K562 (cell line): ENCODE results near the gene USP35. TPM values are rescaled to one million over a fixed set of nuclear protein-coding genes. Genes with fewer than 3 reads are reported as not detected.
A peak's percentile ranks its signal among the peaks of the same experiment; 100 is the strongest.

Source experiments
- ATAC-seq: fragments of 200-7000 bp; cut with Tn5 transposase; 3 replicates; pipeline ENCODE4 v1.9.1; 2020; ENCODE audit warnings: moderate library complexity
- BruUV-seq: library from RNA; stranded (reverse); fragments of 400-500 nt; replicated peaks from 2 replicates; lab custom pipeline; 2021; lab: Mats Ljungman, UMichigan
- CTCF ChIA-PET: fragments of 300-600 bp; formaldehyde crosslinking; extraction: SDS; loops from one replicate; lab custom pipeline; 2021; ENCODE audit warnings: low intra/inter-chr PET ratio; lab: Yijun Ruan, JAX
- POLR2A ChIA-PET: fragments of 300-600, 350-650 bp; sonication (Branson Sonifier 250); formaldehyde crosslinking; extraction: SDS; loops from one replicate; lab custom pipeline; 2021; ENCODE audit warnings: antibody characterized with exemption, inconsistent platforms; lab: Yijun Ruan, JAX
- DNase-seq, 4 experiments: peaks; one replicate each; pipeline versions ENCODE4 v3.0.0 to v3.0.0-alpha.2; 2011 to 2018; ENCODE audit warnings: low spot score in 3 of 4, mixed read lengths in 3 of 4; ENCODE audit errors: extremely low read depth in 1 of 4
- FAIRE-seq: peaks from 2 replicates; lab custom pipeline; 2011; peaks lifted over from hg19 to GRCh38; lab: Jason Lieb, UNC
- H2AFZ ChIP-seq: 2 replicates; pipeline ENCODE4 v1.6.0; 2011; ENCODE audit warnings: low read depth, low read length, control low read depth, inconsistent platforms
- H3K27ac ChIP-seq: fragments of 200-600 bp; 3 replicates; pipeline ENCODE4 v1.8.0; 2011; ENCODE audit warnings: low read depth, mild to moderate bottlenecking, control low read depth, inconsistent platforms, low read length, moderate library complexity, mixed read lengths; ENCODE audit errors: extremely low read depth
- H3K27me3 ChIP-seq, 2 experiments: fragments of 300-600 bp in 1 of 2; 2 replicates in 1 of 2; 3 replicates in 1 of 2; pipeline versions ENCODE4 v1.6.0 to v1.8.0; 2011; ENCODE audit warnings: inconsistent platforms in 2 of 2, low read length in 2 of 2, mild to moderate bottlenecking in 1 of 2, mixed read lengths in 1 of 2, moderate library complexity in 1 of 2; ENCODE audit not compliant: control insufficient read depth in 2 of 2, insufficient read depth in 2 of 2
- H3K36me3 ChIP-seq: fragments of 300-600 bp; 3 replicates; pipeline ENCODE4 v1.8.0; 2011; ENCODE audit warnings: mild to moderate bottlenecking, low read length, inconsistent platforms; ENCODE audit not compliant: control insufficient read depth, insufficient read depth
- H3K4me1 ChIP-seq, 2 experiments: fragments of 200-600 bp in 1 of 2; replicated peaks in 1 of 2; 2 replicates in 1 of 2; 3 replicates in 1 of 2; pipeline versions ENCODE4 v1.5.1 to v1.8.0; 2011; ENCODE audit warnings: inconsistent platforms in 2 of 2, low read length in 2 of 2, mild to moderate bottlenecking in 1 of 2, mixed read lengths in 1 of 2, moderate library complexity in 1 of 2; ENCODE audit not compliant: control insufficient read depth in 2 of 2, insufficient read depth in 2 of 2
- H3K4me2 ChIP-seq: 2 replicates; pipeline ENCODE4 v1.6.1; 2011; ENCODE audit warnings: low read length, control low read depth, inconsistent platforms, mixed read lengths; ENCODE audit not compliant: insufficient read depth
- H3K4me3 ChIP-seq: fragments of 200-600 bp; sonication (generic), shearing (Covaris generic); 2 replicates; pipeline ENCODE4 v1.5.1; 2016; ENCODE audit warnings: control low read depth, inconsistent platforms
- H3K79me2 ChIP-seq: fragments of 200-600 bp; 3 replicates; pipeline ENCODE4 v1.8.0; 2011; ENCODE audit warnings: low read length, inconsistent platforms; ENCODE audit not compliant: control insufficient read depth, insufficient read depth
- H3K9ac ChIP-seq, 2 experiments: 2 replicates each; pipeline versions ENCODE4 v1.6.0 to v1.6.1; 2011; ENCODE audit warnings: low read depth in 2 of 2, low read length in 2 of 2, control low read depth in 1 of 2, inconsistent platforms in 1 of 2, mild to moderate bottlenecking in 1 of 2, mixed read lengths in 1 of 2; ENCODE audit not compliant: insufficient read depth in 1 of 2
- H3K9me1 ChIP-seq: one replicate; pipeline ENCODE4 v1.6.0; 2011; ENCODE audit warnings: inconsistent platforms, mild to moderate bottlenecking, low read length, moderate library complexity; ENCODE audit not compliant: control insufficient read depth, insufficient read depth
- H3K9me3 ChIP-seq: replicated peaks from 2 replicates; pipeline ENCODE4 v1.5.1; 2011; ENCODE audit warnings: low read depth, low read length, inconsistent platforms; ENCODE audit not compliant: control insufficient read depth, insufficient read depth
- H4K20me1 ChIP-seq: replicated peaks from 2 replicates; pipeline ENCODE4 v1.6.1; 2011; ENCODE audit warnings: low read length, inconsistent platforms, mixed read lengths; ENCODE audit not compliant: control insufficient read depth, insufficient read depth
- ADNP ChIP-seq: fragments of 200-800 bp; sonication (Bioruptor generic); IDR thresholded peaks from 2 replicates; pipeline ENCODE4 v1.6.1; 2016; ENCODE audit warnings: missing genetic modification characterization, missing compliant biosample characterization
- BCOR ChIP-seq: fragments of 450-650 bp; IDR thresholded peaks from 2 replicates; pipeline ENCODE4 v1.6.1; 2016
- CBFA2T2 ChIP-seq: fragments of 450-650 bp; conservative IDR thresholded peaks from 2 replicates; pipeline ENCODE4 v1.6.1; 2017; ENCODE audit warnings: mild to moderate bottlenecking
- KDM1A ChIP-seq, 2 experiments: fragments of 450-650 bp; IDR thresholded peaks; 2 replicates each; pipeline ENCODE4 v1.6.1; 2016; ENCODE audit warnings: mild to moderate bottlenecking in 2 of 2
- PTBP1 ChIP-seq: fragments of 200-400 bp; formaldehyde crosslinking; IDR thresholded peaks from 2 replicates; pipeline ENCODE4 v1.6.1; 2017; ENCODE audit warnings: low read depth, low read length
- RBM22 ChIP-seq: fragments of 200-400 bp; formaldehyde crosslinking; IDR thresholded peaks from 2 replicates; pipeline ENCODE4 v1.6.1; 2018; ENCODE audit warnings: low read length, low read depth; ENCODE audit not compliant: poor library complexity, severe bottlenecking
- RBM25 ChIP-seq: fragments of 200-400 bp; formaldehyde crosslinking; IDR thresholded peaks from 2 replicates; pipeline ENCODE4 v1.6.1; 2018; ENCODE audit warnings: low read length, low read depth, moderate library complexity; ENCODE audit not compliant: severe bottlenecking
- RCOR1 ChIP-seq, 2 experiments: IDR thresholded peaks; 2 replicates each; pipeline ENCODE4 v1.6.1; 2012; ENCODE audit warnings: low read depth in 2 of 2, low read length in 2 of 2, borderline replicate concordance in 1 of 2, improper control_type of control experiment in 1 of 2
- SAFB ChIP-seq: fragments of 200-400 bp; formaldehyde crosslinking; IDR thresholded peaks from 2 replicates; pipeline ENCODE4 v1.6.1; 2017; ENCODE audit warnings: low read depth, low read length, borderline replicate concordance
- THRAP3 ChIP-seq: fragments of 450-650 bp; IDR thresholded peaks from 2 replicates; pipeline ENCODE4 v1.6.1; 2016; ENCODE audit warnings: mild to moderate bottlenecking, inconsistent platforms, borderline replicate concordance
- ZBTB7A ChIP-seq: IDR thresholded peaks from 2 replicates; pipeline ENCODE4 v1.6.1; 2011; ENCODE audit warnings: low read depth, mild to moderate bottlenecking, low read length, moderate library complexity, borderline replicate concordance; ENCODE audit not compliant: control insufficient read depth
- ZNF644 ChIP-seq: fragments of 200-800 bp; sonication (Bioruptor generic); IDR thresholded peaks from 2 replicates; pipeline ENCODE4 v1.6.1; 2016; ENCODE audit warnings: low read depth, missing genetic modification characterization, missing compliant biosample characterization
- WGBS: fragments of 100-300 bp; shearing (Covaris generic); methylation state at CpG from one replicate; pipeline ENCODE4 v1.1.6; 2016; ENCODE audit warnings: low coverage, mixed read lengths; ENCODE audit not compliant: insufficient coverage; ENCODE audit errors: missing lambda C conversion rate; 5-methylcytosine and 5-hydroxymethylcytosine counted together
- in situ Hi-C: fragments of 300-500 bp; cut with MboI; formaldehyde crosslinking; loops from 4 replicates; pipeline ENCODE4 v1.15.0; 2018; ENCODE audit warnings: inconsistent platforms, mixed read lengths
- intact Hi-C: fragments of 100-400 bp; cut with micrococcal nuclease; formaldehyde crosslinking; loops from 2 replicates; pipeline ENCODE4 v1.14.2; 2022
- polyA plus RNA-seq, 8 experiments: library from polyadenylated mRNA; depleted of rRNA in 4 of 8; stranded (reverse) in 5 of 8; unstranded in 3 of 8; fragments of >200 nt; fragmentation: Nextera tagmentation in 2 of 8; fragmentation: Illumina TruSeq in 1 of 8; extraction: Ambion mirVana in 2 of 8; extraction: Trizol in 1 of 8; gene quantifications; 2 replicates each; pipeline versions ENCODE4 v1.2.1 to v1.2.3, GENCODE V29; 2011 to 2014; ENCODE audit warnings: inconsistent platforms in 1 of 8, missing spikeins in 1 of 8
- total RNA-seq, 7 experiments: library from RNA; depleted of rRNA in 6 of 7; stranded (reverse); fragments of >200 nt in 6 of 7; fragmentation: Illumina TruSeq in 2 of 7; extraction: Trizol in 2 of 7; gene quantifications; 2 replicates each; pipeline versions ENCODE4 v1.2.1 to v1.2.3, GENCODE V29; 2011 to 2021; ENCODE audit warnings: low replicate concordance in 1 of 7
- TF ChIP-seq, protein P1 (sequence below): sonication (generic); formaldehyde crosslinking; IDR thresholded peaks from 2 replicates; pipeline ENCODE4 v1.9.0; 2022; ENCODE audit warnings: mild to moderate bottlenecking, missing genetic modification reagents
- TF ChIP-seq, protein P2 (sequence below): sonication (generic); formaldehyde crosslinking; IDR thresholded peaks from 2 replicates; pipeline ENCODE4 v1.8.1; 2023; ENCODE audit warnings: mild to moderate bottlenecking, missing genetic modification reagents

The USP35 gene
- total and polyA plus RNA-seq, 9 of the 15 experiments (the other 6 are each of a cell fraction or from before 2014, with no cell fraction given), result 0.01 to 4.8 (median 3.6) TPM

DNA sequence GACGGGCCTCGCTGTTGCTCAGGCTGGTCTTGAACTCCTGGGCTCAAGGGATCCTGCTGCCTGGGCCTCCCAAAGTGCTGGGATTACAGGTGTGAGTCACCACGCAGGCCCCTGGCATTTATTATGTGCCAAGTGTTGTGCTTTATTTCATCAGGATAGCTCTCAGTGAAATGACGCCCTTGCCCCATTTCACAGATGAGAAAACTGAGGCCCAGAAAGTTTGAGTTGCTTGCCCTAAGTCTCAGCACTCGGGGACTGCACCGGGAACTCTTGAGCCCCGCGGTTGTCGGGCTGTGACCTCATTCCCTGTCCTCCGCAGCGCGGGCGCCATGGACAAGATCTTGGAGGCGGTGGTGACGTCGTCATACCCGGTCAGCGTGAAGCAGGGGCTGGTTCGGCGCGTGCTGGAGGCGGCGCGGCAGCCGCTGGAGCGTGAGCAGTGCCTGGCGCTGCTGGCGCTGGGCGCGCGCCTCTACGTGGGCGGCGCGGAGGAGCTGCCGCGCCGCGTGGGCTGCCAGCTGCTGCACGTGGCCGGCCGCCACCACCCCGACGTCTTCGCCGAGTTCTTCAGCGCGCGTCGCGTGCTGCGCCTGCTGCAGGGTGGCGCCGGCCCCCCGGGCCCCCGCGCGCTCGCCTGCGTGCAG is 7.3 kb downstream of the USP35 start:
- intact Hi-C loops, result no loop called here
- WGBS, result 86% methylated on average over 23 of the region's 60 CpGs

More for the DNA sequence above, 7.3 kb downstream of the USP35 start:
- Histone ChIP-seq H3K4me1 (peaks cover 18 to 31% of the 10 kb centered on the region in 2 experiments), H3K9me1 (no peaks in the 10 kb centered on the region), H3K9ac (no peak overlapping the region), H3K4me3 (no peak overlapping the region), H3K27ac (no peak overlapping the region), H2AFZ (no peak overlapping the region), H3K9me3 (no peaks in the 10 kb centered on the region), H3K4me2 (no peak overlapping the region), H3K27me3 (no peaks in the 10 kb centered on the region), H4K20me1 (0 out of 2 replicates have a peak, but pooled peaks cover 6% of the 10 kb centered on the region), H3K79me2 (no peaks in the 10 kb centered on the region; the same call in 2 of the 3 replicates), H3K36me3 (peaks cover 4% of the 10 kb centered on the region; the same call in 1 of the 3 replicates)
- BruUV-seq, result no TSS peak
- no peak for FAIRE-seq
- ChIA-PET POLR2A (no interaction called here), CTCF (no interaction called here)
- TF ChIP-seq ZBTB7A, result no peak
- TF ChIP-seq, protein P1, sequence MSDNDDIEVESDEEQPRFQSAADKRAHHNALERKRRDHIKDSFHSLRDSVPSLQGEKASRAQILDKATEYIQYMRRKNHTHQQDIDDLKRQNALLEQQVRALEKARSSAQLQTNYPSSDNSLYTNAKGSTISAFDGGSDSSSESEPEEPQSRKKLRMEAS (CRISPR knock-in tag), result no peak
- TF ChIP-seq RBM22, result no peak
- peak; percentile 83 for TF ChIP-seq BCOR
- TF ChIP-seq SAFB, result no peak
- TF ChIP-seq KDM1A (IDR thresholded peaks at IDR 0.05), result peak; percentile 25 to 56; a peak in 1 of 4 replicates
- no peak for TF ChIP-seq ZNF644 (tag)
- TF ChIP-seq PTBP1, result 0 out of 2 replicates have a peak, but pooled peaks have one; percentile 48
- TF ChIP-seq, protein P2, sequence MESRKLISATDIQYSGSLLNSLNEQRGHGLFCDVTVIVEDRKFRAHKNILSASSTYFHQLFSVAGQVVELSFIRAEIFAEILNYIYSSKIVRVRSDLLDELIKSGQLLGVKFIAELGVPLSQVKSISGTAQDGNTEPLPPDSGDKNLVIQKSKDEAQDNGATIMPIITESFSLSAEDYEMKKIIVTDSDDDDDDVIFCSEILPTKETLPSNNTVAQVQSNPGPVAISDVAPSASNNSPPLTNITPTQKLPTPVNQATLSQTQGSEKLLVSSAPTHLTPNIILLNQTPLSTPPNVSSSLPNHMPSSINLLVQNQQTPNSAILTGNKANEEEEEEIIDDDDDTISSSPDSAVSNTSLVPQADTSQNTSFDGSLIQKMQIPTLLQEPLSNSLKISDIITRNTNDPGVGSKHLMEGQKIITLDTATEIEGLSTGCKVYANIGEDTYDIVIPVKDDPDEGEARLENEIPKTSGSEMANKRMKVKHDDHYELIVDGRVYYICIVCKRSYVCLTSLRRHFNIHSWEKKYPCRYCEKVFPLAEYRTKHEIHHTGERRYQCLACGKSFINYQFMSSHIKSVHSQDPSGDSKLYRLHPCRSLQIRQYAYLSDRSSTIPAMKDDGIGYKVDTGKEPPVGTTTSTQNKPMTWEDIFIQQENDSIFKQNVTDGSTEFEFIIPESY (CRISPR knock-in tag), result peak; percentile 81
- TF ChIP-seq CBFA2T2, result no peak
- peak; percentile 42; the same call in 1 of the 2 replicates for TF ChIP-seq ADNP (tag)
- TF ChIP-seq RBM25, result peak; percentile 68
- peak in 1 of 2 experiments; percentile 49; a peak in 1 of 4 replicates for TF ChIP-seq RCOR1 (IDR thresholded peaks at IDR 0.05; ENCODE audit: borderline replicate concordance in 1 of 2, low read depth in 2 of 2, low read length in 2 of 2)
- TF ChIP-seq THRAP3, result no peak
- ATAC-seq, result no peak
- in situ Hi-C loops, result no loop called here
- DNase-seq, result no peak
